Measurements from ENCODE around the gene GAS7.

GRCh38 chr17:10045871-10046658 lies 152.3 kb downstream of the GAS7 start:
- no peak for TF ChIP-seq POLR2AphosphoS5 (IDR thresholded peaks at IDR 0.05)
- no peak for TF ChIP-seq CTCF (IDR thresholded peaks at IDR 0.05)

Measured in prostate gland (tissue), 2 donors.